GM23338 (cell line): Measurements from ENCODE around the gene C1QL1. TPM values are rescaled to one million over a fixed set of nuclear protein-coding genes. Genes with fewer than 3 reads are reported as not detected.

Source experiments
- ATAC-seq: fragments of 200-7000 bp; cut with Tn5 transposase; 3 replicates; pipeline ENCODE4 v1.9.1; 2020
- DNase-seq: peaks from one replicate; pipeline ENCODE4 v3.0.0-alpha.2; 2015; ENCODE audit warnings: low spot score
- H2AFZ ChIP-seq: fragments of 200-600 bp; sonication (generic); 2 replicates; pipeline ENCODE4 v1.8.0; 2016; ENCODE audit warnings: antibody characterized with exemption, mild to moderate bottlenecking, moderate library complexity
- H3F3A ChIP-seq: fragments of 200-600 bp; sonication (generic); replicated peaks from 2 replicates; pipeline ENCODE4 v1.8.0; 2017; ENCODE audit warnings: antibody characterized with exemption, mixed run types, low read depth
- H3K27ac ChIP-seq: fragments of 200-600 bp; sonication (generic); 2 replicates; pipeline ENCODE4 v1.6.1; 2016; ENCODE audit warnings: low read depth
- H3K27me3 ChIP-seq: fragments of 200-600 bp; sonication (generic); 2 replicates; pipeline ENCODE4 v1.8.0; 2016; ENCODE audit warnings: mild to moderate bottlenecking, mixed run types, moderate library complexity; ENCODE audit not compliant: insufficient read depth
- H3K36me3 ChIP-seq: fragments of 200-600 bp; sonication (generic); 2 replicates; pipeline ENCODE4 v1.8.0; 2016; ENCODE audit warnings: mild to moderate bottlenecking; ENCODE audit not compliant: insufficient read depth
- H3K4me1 ChIP-seq: fragments of 200-600 bp; sonication (generic); 2 replicates; pipeline ENCODE4 v1.8.0; 2016; ENCODE audit warnings: mild to moderate bottlenecking, moderate library complexity; ENCODE audit not compliant: insufficient read depth
- H3K4me2 ChIP-seq: fragments of 200-600 bp; sonication (generic); 2 replicates; pipeline ENCODE4 v1.7.1; 2017; ENCODE audit warnings: mixed run types
- H3K4me3 ChIP-seq: fragments of 200-600 bp; sonication (generic); 2 replicates; pipeline ENCODE4 v1.6.1; 2016; ENCODE audit warnings: mixed run types
- H3K79me2 ChIP-seq: fragments of 200-600 bp; sonication (generic); replicated peaks from 2 replicates; pipeline ENCODE4 v1.8.0; 2017; ENCODE audit warnings: mild to moderate bottlenecking; ENCODE audit not compliant: insufficient read depth
- H3K9me2 ChIP-seq: fragments of 200-600 bp; sonication (generic); 2 replicates; pipeline ENCODE4 v1.8.0; 2017; ENCODE audit not compliant: insufficient read depth
- H4K20me1 ChIP-seq: fragments of 200-600 bp; sonication (generic); replicated peaks from 2 replicates; pipeline ENCODE4 v1.8.0; 2017; ENCODE audit warnings: mild to moderate bottlenecking; ENCODE audit not compliant: insufficient read depth
- H3K27ac Mint-ChIP-seq: 2 replicates; pipeline ENCODE4 v1.8.0; 2020; ENCODE audit warnings: inconsistent platforms, mild to moderate bottlenecking, moderate library complexity, mixed read lengths
- H3K27me3 Mint-ChIP-seq: 3 replicates; pipeline ENCODE4 v1.8.0; 2022; ENCODE audit warnings: low read depth, mild to moderate bottlenecking, moderate library complexity, mixed read lengths, inconsistent platforms; ENCODE audit not compliant: insufficient read depth, poor library complexity
- H3K36me3 Mint-ChIP-seq: 3 replicates; pipeline ENCODE4 v1.8.0; 2021; ENCODE audit warnings: low read depth, mild to moderate bottlenecking, inconsistent platforms, moderate library complexity, mixed read lengths
- H3K4me1 Mint-ChIP-seq: 3 replicates; pipeline ENCODE4 v1.8.0; 2020; ENCODE audit warnings: mild to moderate bottlenecking, inconsistent platforms, mixed read lengths
- H3K4me3 Mint-ChIP-seq: 3 replicates; pipeline ENCODE4 v1.8.0; 2021; ENCODE audit warnings: moderate library complexity, mild to moderate bottlenecking, inconsistent platforms, mixed read lengths
- H3K9me3 Mint-ChIP-seq: 3 replicates; pipeline ENCODE4 v1.8.0; 2020; ENCODE audit warnings: moderate library complexity, mild to moderate bottlenecking, inconsistent platforms, mixed read lengths
- CREB1 ChIP-seq: fragments of 250-450 bp; sonication (Bioruptor Pico); IDR thresholded peaks from 2 replicates; pipeline ENCODE4 v1.5.0; 2020; ENCODE audit warnings: low read depth, mild to moderate bottlenecking, moderate library complexity
- CTCF ChIP-seq, 2 experiments: fragments of 200-600 bp in 1 of 2; sonication (generic) in 1 of 2; conservative IDR thresholded peaks; 2 replicates each; pipeline versions ENCODE4 v1.5.1 to v1.6.1; 2016 to 2017; ENCODE audit warnings: antibody characterized with exemption in 2 of 2, low read depth in 2 of 2, mild to moderate bottlenecking in 2 of 2, moderate library complexity in 1 of 2
- ETS1 ChIP-seq: IDR thresholded peaks from 2 replicates; pipeline ENCODE4 v1.6.1; 2016; ENCODE audit warnings: antibody characterized with exemption
- EZH2 ChIP-seq: fragments of 200-600 bp; sonication (generic); IDR thresholded peaks from one replicate; pipeline ENCODE4 v1.8.0; 2017; ENCODE audit warnings: antibody characterized with exemption, mild to moderate bottlenecking, low read depth; ENCODE audit not compliant: unreplicated experiment
- EZH2phosphoT487 ChIP-seq: fragments of 200-600 bp; sonication (generic); IDR thresholded peaks from one replicate; pipeline ENCODE4 v1.8.1; 2018; ENCODE audit warnings: antibody characterized with exemption; ENCODE audit not compliant: unreplicated experiment
- JUNB ChIP-seq: IDR thresholded peaks from one replicate; pipeline ENCODE4 v1.6.1; 2016; ENCODE audit warnings: antibody characterized with exemption; ENCODE audit not compliant: unreplicated experiment
- NANOG ChIP-seq: IDR thresholded peaks from 2 replicates; pipeline ENCODE4 v1.6.1; 2016; ENCODE audit warnings: antibody characterized with exemption, borderline replicate concordance
- POLR2AphosphoS5 ChIP-seq: IDR thresholded peaks from 2 replicates; pipeline ENCODE4 v1.6.1; 2016; ENCODE audit warnings: antibody characterized with exemption, low read depth
- REST ChIP-seq: IDR thresholded peaks from one replicate; pipeline ENCODE4 v1.6.1; 2018; ENCODE audit warnings: antibody characterized with exemption; ENCODE audit not compliant: unreplicated experiment
- STAT1 ChIP-seq: IDR thresholded peaks from one replicate; pipeline ENCODE4 v1.6.1; 2016; ENCODE audit warnings: antibody characterized with exemption; ENCODE audit not compliant: unreplicated experiment
- ZNF114 ChIP-seq: fragments of 250-450 bp; sonication (Bioruptor Pico); IDR thresholded peaks from 2 replicates; pipeline ENCODE4 v1.5.0; 2020; ENCODE audit warnings: mild to moderate bottlenecking, moderate library complexity
- ZNF331 ChIP-seq: fragments of 250-450 bp; sonication (Bioruptor Pico); IDR thresholded peaks from 2 replicates; pipeline ENCODE4 v1.5.0; 2020; ENCODE audit warnings: low read depth, mild to moderate bottlenecking, moderate library complexity
- ZNF462 ChIP-seq: fragments of 250-450 bp; sonication (Bioruptor Pico); IDR thresholded peaks from 2 replicates; pipeline ENCODE4 v1.5.0; 2020; ENCODE audit warnings: mild to moderate bottlenecking, moderate library complexity
- long read RNA-seq: library from polyadenylated mRNA; unstranded; transcript quantifications from one replicate; pipeline ENCODE4 v2.0.0, GENCODE V29; 2020; ENCODE audit not compliant: unreplicated experiment
- polyA plus RNA-seq: library from polyadenylated mRNA; unstranded; fragments of >200 nt; fragmentation: Nextera tagmentation; extraction: Ambion mirVana; gene quantifications from 2 replicates; pipeline ENCODE4 v1.2.1, GENCODE V29; 2016
- total RNA-seq: library from RNA; depleted of rRNA; stranded (reverse); fragments of >200 nt; shearing (Covaris generic); gene quantifications from 2 replicates; pipeline ENCODE4 v1.2.3, GENCODE V29; 2014; rRNA removed

Gene C1QL1
- total RNA-seq = 4.9 and 14.4 TPM in 2 replicates
- polyA plus RNA-seq = 4.3 and 6.8 TPM in 2 replicates
- long read RNA-seq = 0 reads

GRCh38 chr17:44968225-44969143, at the start of gene C1QL1:
Gene C1QL1, minus strand, starts transcription at chr17:44968303. Its CDS starts 255 bp downstream, at chr17:44968048.
- H3K4me1 Mint-ChIP-seq = peaks cover 33% of the 10 kb centered on the region
- peaks cover 48% of the 10 kb centered on the region for H3K27me3 Mint-ChIP-seq
- DNase-seq = peak; percentile 96
- H3K36me3 ChIP-seq = no peaks in the 10 kb centered on the region
- H3K79me2 ChIP-seq = no peaks in the 10 kb centered on the region
- no peak within 1 kb of the TSS for H3K27ac ChIP-seq
- H2AFZ ChIP-seq = peak within 1 kb of the TSS; percentile 81
- H3K27ac Mint-ChIP-seq = no peak within 1 kb of the TSS
- peak within 1 kb of the TSS; percentile 88 for H3K4me3 ChIP-seq
- H3K36me3 Mint-ChIP-seq = no peaks in the 10 kb centered on the region; the same call in 2 of the 3 replicates
- H3K4me2 ChIP-seq = peak within 1 kb of the TSS; percentile 99
- H4K20me1 ChIP-seq = no peaks in the 10 kb centered on the region
- H3K9me3 Mint-ChIP-seq = no peaks in the 10 kb centered on the region; the same call in 2 of the 3 replicates
- ATAC-seq = peak; percentile 43
- peaks cover 35% of the 10 kb centered on the region for H3F3A ChIP-seq
- peaks cover 37% of the 10 kb centered on the region for H3K4me1 ChIP-seq
- TF ChIP-seq POLR2AphosphoS5 (peak; percentile 55; the same call in 1 of the 2 replicates), ETS1 (no peak), STAT1 (no peak), EZH2 (no peak), CTCF (conservative IDR thresholded peaks at IDR 0.05; ENCODE audit: low read depth in 2 of 2) (peak; percentile 59 to 66), NANOG (no peak), JUNB (no peak), REST (no peak), ZNF114 (CRISPR knock-in tag) (no peak), ZNF462 (CRISPR knock-in tag) (no peak), EZH2phosphoT487 (no peak), ZNF331 (CRISPR knock-in tag) (no peak), CREB1 (CRISPR knock-in tag) (no peak)
- peak within 1 kb of the TSS; percentile 74 for H3K4me3 Mint-ChIP-seq
- H3K27me3 ChIP-seq = peaks cover 73% of the 10 kb centered on the region
- H3K9me2 ChIP-seq = no peaks in the 10 kb centered on the region
